IMR-90 (cell line): Measurements from ENCODE around the gene TOGARAM2. TPM values are rescaled to one million over a fixed set of nuclear protein-coding genes. Genes with fewer than 3 reads are reported as not detected.

Source experiments
- ATAC-seq: fragments of 200-7000 bp; cut with Tn5 transposase; 2 replicates; pipeline ENCODE4 v1.9.1; 2020; ENCODE audit warnings: low read depth, mild to moderate bottlenecking, moderate library complexity
- BruUV-seq: library from RNA; stranded (reverse); fragments of 400-500 nt; replicated peaks from 2 replicates; lab custom pipeline; 2021; lab: Mats Ljungman, UMichigan
- CTCF ChIA-PET: fragments of 300-600 bp; formaldehyde crosslinking; extraction: SDS; loops from one replicate; lab custom pipeline; 2021; ENCODE audit warnings: antibody characterized with exemption; lab: Yijun Ruan, JAX
- POLR2A ChIA-PET: fragments of 300-600 bp; sonication (Branson Sonifier 250); formaldehyde crosslinking; loops from one replicate; lab custom pipeline; 2022; ENCODE audit warnings: antibody characterized with exemption; ENCODE audit not compliant: unreplicated experiment; lab: Charles Lee
- DNase-seq: peaks from one replicate; pipeline ENCODE4 v3.0.0; 2013
- H2AFZ ChIP-seq: replicated peaks from 2 replicates; pipeline ENCODE3; 2013; ENCODE audit warnings: low read length, mild to moderate bottlenecking; ENCODE audit not compliant: poor library complexity
- H2AK5ac ChIP-seq: 2 replicates; pipeline ENCODE4 v1.6.1; 2013; ENCODE audit warnings: low read depth, low read length, inconsistent platforms
- H2AK9ac ChIP-seq: replicated peaks from 2 replicates; pipeline ENCODE3; 2013; ENCODE audit warnings: mild to moderate bottlenecking, low read depth, low read length, moderate library complexity; ENCODE audit not compliant: poor library complexity
- H2BK120ac ChIP-seq: 2 replicates; pipeline ENCODE4 v1.6.1; 2013; ENCODE audit warnings: low read depth, low read length, inconsistent platforms
- H2BK15ac ChIP-seq: 3 replicates; pipeline ENCODE4 v1.6.1; 2013; ENCODE audit warnings: low read depth, low read length, inconsistent platforms
- H2BK20ac ChIP-seq: 2 replicates; pipeline ENCODE4 v1.6.1; 2013; ENCODE audit warnings: low read depth, mild to moderate bottlenecking, inconsistent platforms, low read length, moderate library complexity
- H2BK5ac ChIP-seq: 2 replicates; pipeline ENCODE4 v1.6.1; 2013; ENCODE audit warnings: mild to moderate bottlenecking, low read depth, low read length, inconsistent platforms; ENCODE audit not compliant: poor library complexity, severe bottlenecking
- H3K14ac ChIP-seq: replicated peaks from 2 replicates; pipeline ENCODE4 v1.6.1; 2013; ENCODE audit warnings: low read depth, low read length, inconsistent platforms
- H3K18ac ChIP-seq: 2 replicates; pipeline ENCODE4 v1.6.1; 2013; ENCODE audit warnings: low read depth, low read length, control low read depth
- H3K23ac ChIP-seq: 2 replicates; pipeline ENCODE4 v1.6.1; 2013; ENCODE audit warnings: low read depth, low read length, inconsistent platforms
- H3K27ac ChIP-seq: 2 replicates; pipeline ENCODE4 v1.5.1; 2013; ENCODE audit warnings: mild to moderate bottlenecking, control low read depth, low read length; ENCODE audit not compliant: insufficient read depth
- H3K27me3 ChIP-seq: 2 replicates; pipeline ENCODE4 v1.6.1; 2013; ENCODE audit warnings: low read length; ENCODE audit not compliant: control insufficient read depth, insufficient read depth
- H3K36me3 ChIP-seq: 2 replicates; pipeline ENCODE4 v1.6.1; 2013; ENCODE audit warnings: low read length, mixed read lengths; ENCODE audit not compliant: control insufficient read depth, insufficient read depth
- H3K4ac ChIP-seq: 2 replicates; pipeline ENCODE4 v1.6.1; 2013; ENCODE audit warnings: low read depth, low read length, inconsistent platforms
- H3K4me1 ChIP-seq: 2 replicates; pipeline ENCODE4 v1.6.1; 2013; ENCODE audit warnings: low read length, mixed read lengths; ENCODE audit not compliant: control insufficient read depth, insufficient read depth
- H3K4me2 ChIP-seq: 2 replicates; pipeline ENCODE4 v1.6.1; 2013; ENCODE audit warnings: low read depth, mild to moderate bottlenecking, control low read depth, low read length, moderate library complexity
- H3K4me3 ChIP-seq: 2 replicates; pipeline ENCODE4 v1.5.1; 2013; ENCODE audit warnings: low read depth, mild to moderate bottlenecking, control low read depth, low read length, moderate library complexity; ENCODE audit not compliant: insufficient read depth
- H3K56ac ChIP-seq: 2 replicates; pipeline ENCODE4 v1.6.1; 2013; ENCODE audit warnings: low read length, inconsistent platforms; ENCODE audit not compliant: insufficient read depth; ENCODE audit errors: extremely low read depth
- H3K79me1 ChIP-seq, 2 experiments: 2 replicates each; pipeline ENCODE4 v1.6.1; 2013; ENCODE audit warnings: low read length in 2 of 2, inconsistent platforms in 1 of 2, low read depth in 1 of 2
- H3K9ac ChIP-seq: 2 replicates; pipeline ENCODE4 v1.6.1; 2013; ENCODE audit warnings: low read depth, low read length, control low read depth
- H3K9me1 ChIP-seq: 2 replicates; pipeline ENCODE4 v1.6.1; 2013; ENCODE audit warnings: low read length, inconsistent platforms; ENCODE audit not compliant: insufficient read depth
- H3K9me3 ChIP-seq: 2 replicates; pipeline ENCODE4 v1.6.1; 2013; ENCODE audit warnings: low read length; ENCODE audit not compliant: control insufficient read depth, insufficient read depth
- H4K20me1 ChIP-seq: 2 replicates; pipeline ENCODE4 v1.6.1; 2013; ENCODE audit warnings: low read length, inconsistent platforms; ENCODE audit not compliant: insufficient read depth
- H4K5ac ChIP-seq: 2 replicates; pipeline ENCODE4 v1.6.1; 2013; ENCODE audit warnings: mild to moderate bottlenecking, low read depth, low read length, control low read depth
- H4K8ac ChIP-seq, 2 experiments: 2 replicates each; pipeline ENCODE4 v1.6.1; 2013; ENCODE audit warnings: low read depth in 2 of 2, low read length in 2 of 2, control low read depth in 1 of 2, inconsistent platforms in 1 of 2
- H4K91ac ChIP-seq: 2 replicates; pipeline ENCODE4 v1.6.1; 2013; ENCODE audit warnings: low read depth, low read length, inconsistent platforms; ENCODE audit not compliant: insufficient read depth
- BHLHE40 ChIP-seq: fragments of 150-350 bp; IDR thresholded peaks from 2 replicates; pipeline ENCODE4 v1.6.1; 2016; ENCODE audit warnings: mild to moderate bottlenecking, low read depth, low read length
- CEBPB ChIP-seq: IDR thresholded peaks from 2 replicates; pipeline ENCODE4 v1.6.1; 2012; ENCODE audit warnings: low read depth, low read length, improper control_type of control experiment
- CHD1 ChIP-seq: IDR thresholded peaks from 2 replicates; pipeline ENCODE4 v1.6.1; 2012; ENCODE audit warnings: low read depth, low read length, improper control_type of control experiment
- CTCF ChIP-seq: conservative IDR thresholded peaks from 2 replicates; pipeline ENCODE4 v1.5.1; 2012; ENCODE audit warnings: mild to moderate bottlenecking, low read depth, low read length, improper control_type of control experiment
- ELK1 ChIP-seq: fragments of 150-350 bp; IDR thresholded peaks from 2 replicates; pipeline ENCODE4 v1.6.1; 2016; ENCODE audit warnings: low read depth, mild to moderate bottlenecking, low read length, moderate library complexity, borderline replicate concordance
- FOS ChIP-seq: fragments of 150-350 bp; IDR thresholded peaks from 2 replicates; pipeline ENCODE4 v1.6.1; 2016; ENCODE audit warnings: low read depth, low read length
- MAFK ChIP-seq: IDR thresholded peaks from 2 replicates; pipeline ENCODE4 v1.6.1; 2012; ENCODE audit warnings: low read depth, low read length, improper control_type of control experiment
- MAZ ChIP-seq: IDR thresholded peaks from 2 replicates; pipeline ENCODE4 v1.6.1; 2012; ENCODE audit warnings: low read depth, mild to moderate bottlenecking, low read length, improper control_type of control experiment, moderate library complexity, borderline replicate concordance
- MXI1 ChIP-seq: IDR thresholded peaks from 2 replicates; pipeline ENCODE4 v1.6.1; 2012; ENCODE audit warnings: low read depth, mild to moderate bottlenecking, low read length, moderate library complexity, borderline replicate concordance
- NFE2L2 ChIP-seq: fragments of 150-350 bp; IDR thresholded peaks from 2 replicates; pipeline ENCODE4 v1.6.1; 2016; ENCODE audit warnings: low read depth, mild to moderate bottlenecking, low read length
- POLR2A ChIP-seq: IDR thresholded peaks from 2 replicates; pipeline ENCODE4 v1.6.1; 2012; ENCODE audit warnings: mild to moderate bottlenecking, low read depth, low read length
- RAD21 ChIP-seq: IDR thresholded peaks from 2 replicates; pipeline ENCODE4 v1.6.1; 2012; ENCODE audit warnings: low read length, improper control_type of control experiment
- RCOR1 ChIP-seq: IDR thresholded peaks from 2 replicates; pipeline ENCODE4 v1.6.1; 2012; ENCODE audit warnings: mild to moderate bottlenecking, low read length, improper control_type of control experiment; ENCODE audit not compliant: insufficient replicate concordance
- RFX5 ChIP-seq: IDR thresholded peaks from 2 replicates; pipeline ENCODE4 v1.8.0; 2012; ENCODE audit warnings: low read depth, mild to moderate bottlenecking, low read length, moderate library complexity
- SMC3 ChIP-seq: fragments of 150-350 bp; IDR thresholded peaks from 2 replicates; pipeline ENCODE4 v1.6.1; 2016; ENCODE audit warnings: low read depth, mild to moderate bottlenecking, antibody characterized with exemption, low read length, moderate library complexity
- USF2 ChIP-seq: fragments of 150-350 bp; IDR thresholded peaks from 2 replicates; pipeline ENCODE4 v1.6.1; 2017; ENCODE audit warnings: mild to moderate bottlenecking, antibody characterized with exemption, low read length, low read depth
- WGBS, 2 experiments: methylation state at CpG; one replicate each; pipeline versions ENCODE4 v1.1.5 to v1.1.7; 2013; ENCODE audit warnings: missing lambda C conversion rate in 2 of 2; ENCODE audit not compliant: insufficient read length in 1 of 2; ENCODE audit errors: extremely low coverage in 2 of 2; 5-methylcytosine and 5-hydroxymethylcytosine counted together
- dilution Hi-C: fragments of 300-500 bp; cut with HindIII; formaldehyde crosslinking; loops from one replicate; pipeline ENCODE4 v1.14.3; 2018; ENCODE audit warnings: low sequenced_read_pairs; ENCODE audit not compliant: unreplicated experiment
- in situ Hi-C: fragments of 300-500 bp; cut with MboI; formaldehyde crosslinking; loops from 3 replicates; pipeline ENCODE4 v1.14.3; 2019; ENCODE audit warnings: low sequenced_read_pairs, inconsistent platforms, mixed read lengths
- intact Hi-C: fragments of 100-400 bp; cut with micrococcal nuclease; formaldehyde crosslinking; loops from 2 replicates; pipeline ENCODE4 v1.10.0; 2022
- polyA plus RNA-seq, 3 experiments: library from polyadenylated mRNA; depleted of rRNA; stranded (reverse); fragments of >200 nt; gene quantifications; 2 replicates each; pipeline ENCODE4 v1.2.3, GENCODE V29; 2012; ENCODE audit warnings: low replicate concordance in 1 of 3
- total RNA-seq: library from RNA; depleted of rRNA; stranded (reverse); fragments of >200 nt; gene quantifications from 2 replicates; pipeline ENCODE4 v1.2.3, GENCODE V29; 2012

The TOGARAM2 gene
- total and polyA plus RNA-seq, 2 of the 4 experiments (the other 2 are of a cell fraction) = under 0.01 to 0.38 TPM

- dilution Hi-C loops = no loop called here
- no peak overlapping the region for H3K18ac ChIP-seq
- H2BK5ac ChIP-seq = no peak overlapping the region
- no peaks in the 10 kb centered on the region for H3K36me3 ChIP-seq
- H3K9me1 ChIP-seq = no peaks in the 10 kb centered on the region
- H4K91ac ChIP-seq = no peak overlapping the region
- no peak overlapping the region for H3K14ac ChIP-seq
- no peak overlapping the region for H4K5ac ChIP-seq
- no peak overlapping the region for H4K8ac ChIP-seq
- BruUV-seq = no TSS peak
- no peak overlapping the region for H2BK15ac ChIP-seq
- H3K27ac ChIP-seq = no peak overlapping the region
- no peak overlapping the region for H2AK9ac ChIP-seq
- H3K56ac ChIP-seq = no peak overlapping the region
- H3K4me2 ChIP-seq = no peak overlapping the region
- CTCF ChIA-PET = no interaction called here
- H2BK120ac ChIP-seq = no peak overlapping the region
- no peak overlapping the region for H3K23ac ChIP-seq
- no peak overlapping the region for H2AK5ac ChIP-seq
- no peak overlapping the region for H2BK20ac ChIP-seq
- WGBS, 2 experiments = no CpG with 5 or more reads among the region's 1 CpG
- DNase-seq (no peak), ATAC-seq (no peak)
- TF ChIP-seq NFE2L2 (no peak), CHD1 (no peak), CTCF (no peak), FOS (no peak), ELK1 (no peak), MAFK (no peak), RCOR1 (no peak), USF2 (no peak), BHLHE40 (no peak), MAZ (no peak), POLR2A (no peak), SMC3 (no peak), MXI1 (no peak), RAD21 (no peak), CEBPB (no peak), RFX5 (no peak)
- intact Hi-C loops = no loop called here
- no peaks in the 10 kb centered on the region for H3K79me1 ChIP-seq
- in situ Hi-C loops = no loop called here
- H3K4ac ChIP-seq = no peak overlapping the region
- no peaks in the 10 kb centered on the region for H3K4me1 ChIP-seq
- POLR2A ChIA-PET = no interaction called here
- H3K9me3 ChIP-seq = peaks cover 8% of the 10 kb centered on the region
- H3K9ac ChIP-seq = no peak overlapping the region
- no peak overlapping the region for H2AFZ ChIP-seq
- no peak overlapping the region for H3K4me3 ChIP-seq
- H4K20me1 ChIP-seq = no peaks in the 10 kb centered on the region
- no peaks in the 10 kb centered on the region for H3K27me3 ChIP-seq
These were observed 103.5 kb downstream of the TOGARAM2 start for GRCh38 chr2:29084554-29084953.
